ENCODE measurements around the gene SAV1.

DNA sequence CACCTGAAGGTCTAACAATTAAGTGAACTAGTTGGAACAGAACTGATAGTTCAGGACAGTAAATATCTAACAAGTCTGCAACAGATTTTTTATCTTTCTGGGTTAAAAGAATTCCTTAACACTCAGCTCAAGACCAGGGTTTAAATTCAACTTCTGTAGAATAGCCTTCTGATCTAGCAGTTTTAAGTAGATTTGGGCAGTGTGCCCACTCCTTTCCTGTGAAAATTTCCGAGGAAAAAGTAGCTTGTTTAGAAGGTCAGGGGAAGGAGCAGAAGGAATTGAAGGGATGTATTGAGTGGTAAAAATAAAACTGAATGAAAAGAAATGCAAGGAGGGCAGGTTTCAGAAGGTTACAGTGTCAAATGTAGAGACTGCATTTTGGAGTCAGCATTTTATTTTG, 62.3 kb downstream of the SAV1 start:
- TF ChIP-seq EZH2 (IDR thresholded peaks at IDR 0.05; ENCODE audit: low read depth, unreplicated experiment) (no peak), CTCF (conservative IDR thresholded peaks at IDR 0.05; ENCODE audit: low read depth in 2 of 2) (no peak), NANOG (IDR thresholded peaks at IDR 0.05; ENCODE audit: borderline replicate concordance) (no peak), CREB1 (CRISPR knock-in tag; IDR thresholded peaks at IDR 0.05; ENCODE audit: low read depth) (no peak), POLR2AphosphoS5 (IDR thresholded peaks at IDR 0.05; ENCODE audit: low read depth) (no peak), EZH2phosphoT487 (IDR thresholded peaks at IDR 0.05; ENCODE audit: unreplicated experiment) (no peak), STAT1 (IDR thresholded peaks at IDR 0.05; ENCODE audit: unreplicated experiment) (no peak), ZNF331 (CRISPR knock-in tag; IDR thresholded peaks at IDR 0.05; ENCODE audit: low read depth) (no peak), JUNB (IDR thresholded peaks at IDR 0.05; ENCODE audit: unreplicated experiment) (no peak)
- TF ChIP-seq, protein P1, sequence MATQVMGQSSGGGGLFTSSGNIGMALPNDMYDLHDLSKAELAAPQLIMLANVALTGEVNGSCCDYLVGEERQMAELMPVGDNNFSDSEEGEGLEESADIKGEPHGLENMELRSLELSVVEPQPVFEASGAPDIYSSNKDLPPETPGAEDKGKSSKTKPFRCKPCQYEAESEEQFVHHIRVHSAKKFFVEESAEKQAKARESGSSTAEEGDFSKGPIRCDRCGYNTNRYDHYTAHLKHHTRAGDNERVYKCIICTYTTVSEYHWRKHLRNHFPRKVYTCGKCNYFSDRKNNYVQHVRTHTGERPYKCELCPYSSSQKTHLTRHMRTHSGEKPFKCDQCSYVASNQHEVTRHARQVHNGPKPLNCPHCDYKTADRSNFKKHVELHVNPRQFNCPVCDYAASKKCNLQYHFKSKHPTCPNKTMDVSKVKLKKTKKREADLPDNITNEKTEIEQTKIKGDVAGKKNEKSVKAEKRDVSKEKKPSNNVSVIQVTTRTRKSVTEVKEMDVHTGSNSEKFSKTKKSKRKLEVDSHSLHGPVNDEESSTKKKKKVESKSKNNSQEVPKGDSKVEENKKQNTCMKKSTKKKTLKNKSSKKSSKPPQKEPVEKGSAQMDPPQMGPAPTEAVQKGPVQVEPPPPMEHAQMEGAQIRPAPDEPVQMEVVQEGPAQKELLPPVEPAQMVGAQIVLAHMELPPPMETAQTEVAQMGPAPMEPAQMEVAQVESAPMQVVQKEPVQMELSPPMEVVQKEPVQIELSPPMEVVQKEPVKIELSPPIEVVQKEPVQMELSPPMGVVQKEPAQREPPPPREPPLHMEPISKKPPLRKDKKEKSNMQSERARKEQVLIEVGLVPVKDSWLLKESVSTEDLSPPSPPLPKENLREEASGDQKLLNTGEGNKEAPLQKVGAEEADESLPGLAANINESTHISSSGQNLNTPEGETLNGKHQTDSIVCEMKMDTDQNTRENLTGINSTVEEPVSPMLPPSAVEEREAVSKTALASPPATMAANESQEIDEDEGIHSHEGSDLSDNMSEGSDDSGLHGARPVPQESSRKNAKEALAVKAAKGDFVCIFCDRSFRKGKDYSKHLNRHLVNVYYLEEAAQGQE (IDR thresholded peaks at IDR 0.05; ENCODE audit: unreplicated experiment) = no peak

Data from GM23338 (cell line).